ENCODE data around the gene ADAP1.

Gene ADAP1

DNA sequence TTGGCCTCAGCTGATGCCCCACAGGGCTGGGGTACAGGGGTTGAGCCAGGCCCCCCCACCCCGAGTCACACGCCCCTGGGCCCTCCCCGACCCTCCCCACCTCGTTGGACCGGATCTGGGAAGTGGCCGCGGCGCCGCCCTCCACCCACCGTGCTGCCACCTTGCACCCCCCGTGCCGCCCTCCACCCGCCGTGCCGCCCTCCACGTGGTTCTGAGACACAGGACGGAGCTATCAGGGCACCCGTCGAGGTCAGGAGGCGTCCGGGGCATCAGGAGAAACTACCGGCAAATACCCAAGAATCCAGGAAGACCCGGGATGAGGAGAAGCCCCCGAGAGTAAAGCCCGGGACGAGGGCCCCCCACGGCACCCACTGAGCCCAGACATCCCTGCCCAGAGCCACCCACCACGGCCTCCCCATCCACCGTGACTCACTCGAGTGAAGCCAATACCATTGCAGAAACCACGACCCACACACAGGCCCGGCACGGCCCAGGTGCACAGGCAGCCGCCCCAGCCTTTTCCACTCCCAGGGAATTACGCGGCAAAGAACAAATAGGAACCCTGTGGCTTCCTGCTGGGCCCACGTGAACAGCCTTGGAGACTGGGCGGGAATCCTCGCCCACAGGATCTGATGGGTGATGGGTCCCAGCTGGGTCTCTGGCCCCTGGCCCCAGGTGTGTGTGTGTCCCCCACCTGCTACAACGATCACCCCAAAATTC lies 34.0 kb downstream of the ADAP1 start:
- TF ChIP-seq, protein P1, sequence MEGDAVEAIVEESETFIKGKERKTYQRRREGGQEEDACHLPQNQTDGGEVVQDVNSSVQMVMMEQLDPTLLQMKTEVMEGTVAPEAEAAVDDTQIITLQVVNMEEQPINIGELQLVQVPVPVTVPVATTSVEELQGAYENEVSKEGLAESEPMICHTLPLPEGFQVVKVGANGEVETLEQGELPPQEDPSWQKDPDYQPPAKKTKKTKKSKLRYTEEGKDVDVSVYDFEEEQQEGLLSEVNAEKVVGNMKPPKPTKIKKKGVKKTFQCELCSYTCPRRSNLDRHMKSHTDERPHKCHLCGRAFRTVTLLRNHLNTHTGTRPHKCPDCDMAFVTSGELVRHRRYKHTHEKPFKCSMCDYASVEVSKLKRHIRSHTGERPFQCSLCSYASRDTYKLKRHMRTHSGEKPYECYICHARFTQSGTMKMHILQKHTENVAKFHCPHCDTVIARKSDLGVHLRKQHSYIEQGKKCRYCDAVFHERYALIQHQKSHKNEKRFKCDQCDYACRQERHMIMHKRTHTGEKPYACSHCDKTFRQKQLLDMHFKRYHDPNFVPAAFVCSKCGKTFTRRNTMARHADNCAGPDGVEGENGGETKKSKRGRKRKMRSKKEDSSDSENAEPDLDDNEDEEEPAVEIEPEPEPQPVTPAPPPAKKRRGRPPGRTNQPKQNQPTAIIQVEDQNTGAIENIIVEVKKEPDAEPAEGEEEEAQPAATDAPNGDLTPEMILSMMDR (IDR thresholded peaks at IDR 0.05; ENCODE audit: insufficient read depth, low read depth, low read length, missing control alignments) = no peak
- no peak for DNase-seq (ENCODE audit: low read depth)
- H3K4me3 ChIP-seq (ENCODE audit: low read length) = no peak overlapping the region

DNA sequence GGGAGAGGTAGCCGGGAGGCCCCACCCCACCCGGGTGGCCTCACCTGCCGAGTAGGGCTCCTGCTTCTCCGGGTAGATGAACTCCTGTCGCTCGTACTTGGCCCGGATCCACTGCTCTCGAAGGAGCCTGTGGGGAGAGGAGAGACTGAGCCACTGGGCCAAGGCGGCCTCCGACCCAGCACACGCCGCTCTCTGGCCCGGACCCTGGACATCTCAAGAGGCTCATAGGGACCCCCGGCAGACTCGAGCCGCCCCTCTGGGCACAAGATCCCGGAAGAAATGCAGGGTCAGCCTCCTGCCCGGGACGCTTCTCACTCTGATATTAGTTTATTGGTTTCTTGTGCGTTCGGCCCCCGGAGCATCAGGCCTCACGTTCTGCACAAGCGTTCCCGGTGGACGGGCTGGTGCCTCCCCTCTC lies 34.5 kb downstream of the ADAP1 start:
- TF ChIP-seq, protein P1 (IDR thresholded peaks at IDR 0.05; ENCODE audit: insufficient read depth, low read depth, low read length, missing control alignments) = no peak
- DNase-seq (ENCODE audit: low read depth) = no peak
- no peak overlapping the region for H3K4me3 ChIP-seq (ENCODE audit: low read length)

DNA sequence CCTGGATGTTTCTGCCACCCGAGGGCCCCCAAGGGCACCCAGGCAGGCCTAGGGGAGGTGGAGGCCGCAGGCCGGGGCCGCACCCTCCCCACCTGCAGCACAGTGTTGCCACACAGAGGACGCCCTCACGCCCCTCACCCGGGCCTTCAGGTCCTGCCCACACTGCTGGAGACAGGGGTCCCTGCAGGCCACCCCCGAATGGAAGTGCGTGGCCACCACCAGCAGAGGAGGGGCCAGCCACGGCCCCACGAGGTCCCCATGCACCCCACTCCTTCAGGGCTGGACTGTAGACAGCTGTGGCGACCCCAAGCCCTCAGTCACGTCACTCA lies 35.4 kb downstream of the ADAP1 start:
- H3K4me3 ChIP-seq (ENCODE audit: low read length) = no peak overlapping the region
- TF ChIP-seq, protein P1 (IDR thresholded peaks at IDR 0.05; ENCODE audit: insufficient read depth, low read depth, low read length, missing control alignments) = no peak
- DNase-seq (ENCODE audit: low read depth) = no peak

DNA sequence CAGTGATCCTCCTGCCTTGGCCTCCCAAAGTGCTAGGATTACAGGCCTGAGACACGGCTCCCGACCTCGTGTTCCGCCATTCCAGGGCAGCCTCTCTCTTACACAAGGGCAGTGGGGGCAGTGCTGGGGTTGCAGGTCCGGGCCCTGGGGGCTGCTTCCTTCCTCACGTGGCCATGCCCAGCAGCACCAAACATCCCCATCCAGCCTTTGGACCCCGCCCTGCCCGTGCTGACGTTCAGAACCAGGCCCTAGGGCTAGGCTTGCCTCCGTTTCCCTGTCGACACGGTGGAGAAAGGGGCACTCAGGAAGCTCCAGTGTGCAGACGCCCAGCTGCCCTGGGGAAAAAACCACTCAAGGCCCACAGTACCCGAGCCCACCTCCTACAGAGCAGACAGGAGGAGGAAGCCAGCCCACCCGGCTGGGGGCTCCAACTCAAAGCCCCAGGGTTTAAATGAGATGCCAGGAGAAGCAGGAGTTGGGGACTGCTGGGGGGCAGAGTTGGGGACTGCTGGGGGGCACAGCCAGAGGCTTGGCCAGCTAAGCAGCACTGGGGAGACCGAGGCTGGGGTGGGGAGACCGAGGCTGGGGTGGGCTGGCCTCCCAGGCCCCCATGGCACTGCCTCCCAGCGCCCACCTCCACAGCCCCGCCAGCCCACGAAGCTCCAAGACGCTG lies 35.9 kb downstream of the ADAP1 start:
- H3K4me3 ChIP-seq (ENCODE audit: low read length) = no peak overlapping the region
- DNase-seq (ENCODE audit: low read depth) = no peak
- TF ChIP-seq, protein P1 (IDR thresholded peaks at IDR 0.05; ENCODE audit: insufficient read depth, low read depth, low read length, missing control alignments) = no peak

DNA sequence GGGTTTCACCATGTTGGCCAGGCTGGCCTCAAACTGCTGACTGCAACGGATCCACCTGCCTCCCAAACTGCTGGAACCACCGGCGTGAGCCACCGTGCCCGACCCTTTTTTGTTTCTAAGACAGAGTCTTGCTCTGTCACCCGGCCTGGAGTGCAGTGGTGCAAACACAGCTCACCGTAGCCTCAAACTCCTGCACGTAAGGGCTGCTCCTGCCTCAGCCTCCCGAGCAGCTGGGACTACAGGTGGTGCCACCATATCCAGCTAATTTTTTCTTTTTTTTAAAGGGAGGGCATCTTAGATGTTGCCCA lies 36.4 kb downstream of the ADAP1 start:
- H3K4me3 ChIP-seq (ENCODE audit: low read length) = no peak overlapping the region
- DNase-seq (ENCODE audit: low read depth) = no peak
- TF ChIP-seq, protein P1 (IDR thresholded peaks at IDR 0.05; ENCODE audit: insufficient read depth, low read depth, low read length, missing control alignments) = no peak

DNA sequence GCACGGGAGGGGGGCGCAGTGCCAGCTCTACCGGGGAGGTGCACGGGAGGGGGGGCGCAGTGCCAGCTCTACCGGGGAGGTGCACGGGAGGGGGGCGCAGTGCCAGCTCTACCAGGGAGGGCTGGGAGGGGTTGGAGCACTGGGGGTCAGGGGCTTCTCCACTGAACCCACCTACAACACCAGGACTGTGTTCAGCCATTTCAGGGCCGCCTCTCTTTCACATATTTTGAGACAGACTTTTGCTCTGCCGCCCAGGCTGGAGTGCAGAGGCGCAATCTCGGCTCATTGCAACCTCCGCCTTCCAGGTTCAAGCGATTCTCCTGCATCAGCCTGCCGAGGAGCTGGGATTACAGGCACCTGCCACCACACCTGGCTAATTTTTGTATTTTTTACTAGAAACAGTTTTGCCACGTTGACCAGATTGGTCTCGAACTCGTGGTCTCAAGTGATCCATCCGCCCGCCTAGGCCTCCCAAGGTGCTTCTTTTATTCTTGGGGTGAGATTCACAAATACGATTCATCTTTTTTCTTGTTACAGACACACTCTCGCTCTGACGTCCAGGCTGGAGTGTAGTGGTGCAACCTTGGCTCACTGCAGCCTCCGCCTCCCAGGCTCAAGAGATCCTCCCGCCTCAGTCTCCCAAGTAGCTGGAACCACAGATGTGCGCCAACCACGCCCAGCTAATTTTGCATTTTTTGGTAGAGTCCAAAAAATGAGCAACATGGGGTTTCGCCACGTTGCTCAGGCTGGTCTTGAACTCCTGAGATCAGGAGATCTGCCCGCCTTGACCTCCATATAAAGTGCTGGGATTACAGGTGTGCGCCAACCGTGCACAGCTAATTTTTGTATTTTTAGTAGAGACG lies 37.0 kb downstream of the ADAP1 start:
- no peak overlapping the region for H3K4me3 ChIP-seq (ENCODE audit: low read length)
- TF ChIP-seq, protein P1 (IDR thresholded peaks at IDR 0.05; ENCODE audit: insufficient read depth, low read depth, low read length, missing control alignments) = no peak
- no peak for DNase-seq (ENCODE audit: low read depth)

Measured in epithelial cell of esophagus (primary cell).